ENCODE results near the gene FOXG1.

The FOXG1 gene

GRCh38 chr14:28761438-28762291 lies 4.9 kb upstream of the FOXG1 start:
- no peak for DNase-seq (ENCODE audit: low spot score)

- DNase-seq (ENCODE audit: low spot score) = no peak
These were observed 4.2 kb upstream of the FOXG1 start for GRCh38 chr14:28762303-28762954.

- no peak for DNase-seq (ENCODE audit: low spot score)
These were observed 3.6 kb upstream of the FOXG1 start for GRCh38 chr14:28762955-28763326.

- no peak for DNase-seq (ENCODE audit: low spot score)
These were observed 2.8 kb upstream of the FOXG1 start for GRCh38 chr14:28763751-28764256.

- DNase-seq (ENCODE audit: low spot score) = no peak
These were observed 2.1 kb upstream of the FOXG1 start for GRCh38 chr14:28764257-28765160.

GRCh38 chr14:28765169-28765830 lies 1.3 kb upstream of the FOXG1 start:
- no peak for DNase-seq (ENCODE audit: low spot score)

- no peak for DNase-seq (ENCODE audit: low spot score)
These were observed 637 bp upstream of the FOXG1 start for GRCh38 chr14:28765831-28766468.

- DNase-seq (ENCODE audit: low spot score) = no peak
These were observed 654 bp downstream of the FOXG1 start for GRCh38 chr14:28767030-28767852.

DNA sequence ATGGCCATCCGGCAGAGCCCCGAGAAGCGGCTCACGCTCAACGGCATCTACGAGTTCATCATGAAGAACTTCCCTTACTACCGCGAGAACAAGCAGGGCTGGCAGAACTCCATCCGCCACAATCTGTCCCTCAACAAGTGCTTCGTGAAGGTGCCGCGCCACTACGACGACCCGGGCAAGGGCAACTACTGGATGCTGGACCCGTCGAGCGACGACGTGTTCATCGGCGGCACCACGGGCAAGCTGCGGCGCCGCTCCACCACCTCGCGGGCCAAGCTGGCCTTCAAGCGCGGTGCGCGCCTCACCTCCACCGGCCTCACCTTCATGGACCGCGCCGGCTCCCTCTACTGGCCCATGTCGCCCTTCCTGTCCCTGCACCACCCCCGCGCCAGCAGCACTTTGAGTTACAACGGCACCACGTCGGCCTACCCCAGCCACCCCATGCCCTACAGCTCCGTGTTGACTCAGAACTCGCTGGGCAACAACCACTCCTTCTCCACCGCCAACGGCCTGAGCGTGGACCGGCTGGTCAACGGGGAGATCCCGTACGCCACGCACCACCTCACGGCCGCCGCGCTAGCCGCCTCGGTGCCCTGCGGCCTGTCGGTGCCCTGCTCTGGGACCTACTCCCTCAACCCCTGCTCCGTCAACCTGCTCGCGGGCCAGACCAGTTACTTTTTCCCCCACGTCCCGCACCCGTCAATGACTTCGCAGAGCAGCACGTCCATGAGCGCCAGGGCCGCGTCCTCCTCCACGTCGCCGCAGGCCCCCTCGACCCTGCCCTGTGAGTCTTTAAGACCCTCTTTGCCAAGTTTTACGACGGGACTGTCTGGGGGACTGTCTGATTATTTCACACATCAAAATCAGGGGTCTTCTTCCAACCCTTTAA lies 1.5 kb downstream of the FOXG1 start:
- DNase-seq (ENCODE audit: low spot score) = no peak

DNA sequence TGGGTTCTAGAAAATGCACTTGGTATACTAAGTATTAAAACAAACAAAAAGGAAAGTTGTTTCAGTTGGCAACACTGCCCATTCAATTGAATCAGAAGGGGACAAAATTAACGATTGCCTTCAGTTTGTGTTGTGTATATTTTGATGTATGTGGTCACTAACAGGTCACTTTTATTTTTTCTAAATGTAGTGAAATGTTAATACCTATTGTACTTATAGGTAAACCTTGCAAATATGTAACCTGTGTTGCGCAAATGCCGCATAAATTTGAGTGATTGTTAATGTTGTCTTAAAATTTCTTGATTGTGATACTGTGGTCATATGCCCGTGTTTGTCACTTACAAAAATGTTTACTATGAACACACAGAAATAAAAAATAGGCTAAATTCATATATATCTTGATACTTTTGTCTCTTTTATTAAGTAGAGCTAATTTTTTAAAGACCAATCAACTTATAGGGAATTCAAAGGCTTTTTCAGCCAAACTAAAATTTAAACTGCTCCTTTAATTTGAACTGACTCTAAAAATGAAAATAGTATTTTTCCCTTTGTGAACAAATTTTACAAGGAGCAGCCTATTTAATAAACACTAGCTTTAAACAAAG lies 2.8 kb downstream of the FOXG1 start:
- no peak for DNase-seq (ENCODE audit: low spot score)

DNA sequence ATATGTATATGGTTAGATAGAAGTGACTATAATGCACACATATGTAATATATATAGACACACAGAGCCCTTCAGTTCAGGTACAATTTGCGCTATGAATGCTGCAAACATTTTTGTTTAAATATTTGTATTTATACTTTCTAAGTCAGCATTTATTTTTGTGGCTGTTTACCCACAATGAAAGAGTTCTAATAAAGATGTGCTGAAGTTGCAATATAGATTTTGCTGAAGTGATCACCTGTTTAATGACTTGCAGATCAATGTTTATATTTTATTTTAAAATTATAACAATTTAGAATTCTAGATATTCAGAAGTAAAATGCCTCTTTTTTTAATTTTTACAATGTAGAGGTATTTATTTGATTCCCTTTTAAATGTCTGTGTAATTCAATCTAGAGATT lies 3.5 kb downstream of the FOXG1 start:
- DNase-seq (ENCODE audit: low spot score) = no peak

DNA sequence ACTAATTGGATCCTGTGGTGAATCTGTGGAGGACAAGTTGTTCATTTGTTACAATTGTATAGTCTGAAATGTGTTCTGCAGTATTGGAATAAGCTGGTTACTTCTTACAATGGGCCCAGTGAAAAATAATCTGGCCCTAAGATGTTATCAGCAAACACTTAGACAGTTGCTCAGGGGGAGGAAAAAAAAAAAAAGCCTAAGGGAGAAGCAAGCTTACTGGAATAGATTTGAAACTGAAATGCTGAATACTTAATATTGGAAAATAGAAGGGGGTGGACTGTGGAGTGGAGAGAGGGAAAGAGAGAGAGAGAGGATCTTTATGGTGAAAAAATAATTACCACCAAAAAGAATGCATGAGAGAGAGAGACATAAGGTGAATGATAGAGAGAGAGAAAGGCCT lies 4.0 kb downstream of the FOXG1 start:
- DNase-seq (ENCODE audit: low spot score) = no peak

GRCh38 chr14:28771168-28771567 lies 4.6 kb downstream of the FOXG1 start:
- no peak for DNase-seq (ENCODE audit: low spot score)

- no peak for DNase-seq (ENCODE audit: low spot score)
These were observed 6.0 kb downstream of the FOXG1 start for GRCh38 chr14:28772613-28773012.

DNA sequence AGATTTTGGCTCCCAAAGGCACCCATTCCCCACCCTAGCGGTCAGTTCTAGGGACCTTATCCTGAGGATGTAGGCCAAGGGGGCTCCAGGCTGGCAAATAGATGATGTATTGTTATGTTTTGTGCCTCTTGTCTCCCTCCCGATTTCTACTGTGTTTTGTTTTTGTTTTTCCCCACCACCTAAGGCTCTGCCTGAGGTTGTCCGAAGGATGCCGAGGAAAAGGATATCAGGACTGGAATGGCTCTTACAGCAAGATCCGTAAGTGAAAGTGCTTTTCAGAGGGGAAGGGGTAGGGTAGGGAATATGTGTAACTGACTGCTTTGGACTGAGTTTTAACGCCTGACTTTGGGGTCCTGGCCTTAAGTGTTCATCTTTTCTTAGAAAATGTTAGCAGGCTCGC lies 6.6 kb downstream of the FOXG1 start:
- no peak for DNase-seq (ENCODE audit: low spot score)

DNA sequence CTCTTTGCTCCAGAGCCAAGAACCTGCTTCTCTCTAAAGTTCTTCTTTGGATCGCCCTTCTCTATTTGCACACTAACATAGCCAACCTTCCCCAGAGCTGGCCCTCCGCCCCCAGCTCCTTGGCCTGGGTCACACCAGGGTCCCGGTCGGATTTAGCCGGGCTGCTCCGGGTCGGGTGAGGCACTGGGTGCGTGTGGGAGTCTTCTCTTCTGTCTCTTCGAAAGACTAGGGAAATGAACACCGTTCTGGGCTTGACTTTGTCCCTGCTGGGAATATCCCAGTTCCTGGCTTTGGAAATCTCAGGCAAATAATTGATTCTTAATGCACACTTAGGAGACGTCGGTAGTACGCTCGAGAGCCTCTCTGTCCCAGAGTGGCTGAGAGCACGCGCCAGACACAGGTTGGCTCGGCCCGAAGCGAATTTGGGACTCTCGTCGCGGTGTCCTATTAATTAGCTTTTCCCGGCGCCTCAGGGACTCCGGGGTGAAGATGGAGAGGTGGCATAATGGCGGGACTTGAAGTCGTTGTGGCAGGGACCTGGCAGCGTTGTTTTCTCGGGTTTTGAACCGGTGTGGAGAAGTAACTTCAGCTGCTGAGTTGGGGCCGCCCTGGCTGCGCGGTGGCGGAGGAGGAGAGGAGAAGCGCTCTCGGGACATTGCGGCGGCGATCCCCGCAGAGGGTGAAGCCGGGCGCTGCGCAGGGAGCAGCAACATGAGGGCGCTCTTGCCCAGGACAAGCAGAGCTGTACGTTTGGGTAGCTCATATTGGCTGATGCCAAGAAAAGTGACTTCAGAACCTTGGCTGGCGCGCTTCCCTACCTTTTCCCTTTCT lies 7.5 kb downstream of the FOXG1 start:
- no peak for DNase-seq (ENCODE audit: low spot score)

DNA sequence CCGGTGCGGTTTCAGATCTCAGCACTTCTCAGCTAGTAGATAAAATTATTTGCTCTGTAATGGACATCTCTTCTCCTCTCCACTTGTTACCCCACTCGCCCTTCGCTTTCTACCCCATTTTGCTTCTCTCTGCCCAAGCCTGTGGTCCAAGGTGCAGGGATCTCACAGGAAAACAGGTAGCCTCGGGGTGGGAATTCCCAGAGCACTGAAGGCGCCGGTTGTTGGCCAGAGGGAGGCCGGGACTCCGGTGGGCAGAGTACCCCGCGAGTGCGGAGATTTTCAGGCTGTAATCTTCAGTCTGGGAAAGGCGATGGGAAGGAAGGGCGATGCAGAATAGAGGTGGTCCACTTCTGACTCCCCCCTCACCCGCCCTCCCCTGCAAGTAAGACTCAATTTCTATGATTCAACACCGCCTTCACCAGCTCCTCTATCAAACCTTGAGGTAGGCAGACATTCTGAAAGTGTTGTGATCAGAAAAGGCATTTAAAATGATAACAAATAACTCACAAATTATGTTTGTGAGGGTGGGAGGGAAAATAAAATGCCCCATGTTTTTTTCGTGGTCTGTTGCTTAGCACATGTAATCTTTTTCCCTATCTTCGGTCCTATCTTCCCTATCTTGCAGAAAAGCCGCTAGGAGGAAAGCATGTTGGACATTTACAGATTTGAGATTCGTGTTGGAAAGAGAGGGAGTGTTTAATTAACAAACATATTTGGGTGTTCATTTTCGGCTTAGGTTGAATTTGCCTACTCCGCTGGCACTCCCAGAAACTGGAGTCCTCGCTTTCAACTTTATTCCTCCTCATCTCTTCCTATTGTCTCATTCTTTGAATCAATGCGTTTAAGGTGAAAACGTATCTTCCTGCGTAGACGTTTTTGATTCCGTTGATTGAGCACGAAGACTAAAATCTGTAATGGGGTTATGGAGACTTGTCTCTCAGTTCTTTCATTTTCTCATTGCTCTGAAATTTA lies 8.5 kb downstream of the FOXG1 start:
- DNase-seq (ENCODE audit: low spot score) = no peak
